HG03571 (cell line): ENCODE measurements around the gene PRRT4.

Source experiments
- ATAC-seq: cut with Tn5 transposase; IDR thresholded peaks from one replicate; pipeline ENCODE4 v1.9.1; 2021; ENCODE audit not compliant: unreplicated experiment

The PRRT4 gene

DNA sequence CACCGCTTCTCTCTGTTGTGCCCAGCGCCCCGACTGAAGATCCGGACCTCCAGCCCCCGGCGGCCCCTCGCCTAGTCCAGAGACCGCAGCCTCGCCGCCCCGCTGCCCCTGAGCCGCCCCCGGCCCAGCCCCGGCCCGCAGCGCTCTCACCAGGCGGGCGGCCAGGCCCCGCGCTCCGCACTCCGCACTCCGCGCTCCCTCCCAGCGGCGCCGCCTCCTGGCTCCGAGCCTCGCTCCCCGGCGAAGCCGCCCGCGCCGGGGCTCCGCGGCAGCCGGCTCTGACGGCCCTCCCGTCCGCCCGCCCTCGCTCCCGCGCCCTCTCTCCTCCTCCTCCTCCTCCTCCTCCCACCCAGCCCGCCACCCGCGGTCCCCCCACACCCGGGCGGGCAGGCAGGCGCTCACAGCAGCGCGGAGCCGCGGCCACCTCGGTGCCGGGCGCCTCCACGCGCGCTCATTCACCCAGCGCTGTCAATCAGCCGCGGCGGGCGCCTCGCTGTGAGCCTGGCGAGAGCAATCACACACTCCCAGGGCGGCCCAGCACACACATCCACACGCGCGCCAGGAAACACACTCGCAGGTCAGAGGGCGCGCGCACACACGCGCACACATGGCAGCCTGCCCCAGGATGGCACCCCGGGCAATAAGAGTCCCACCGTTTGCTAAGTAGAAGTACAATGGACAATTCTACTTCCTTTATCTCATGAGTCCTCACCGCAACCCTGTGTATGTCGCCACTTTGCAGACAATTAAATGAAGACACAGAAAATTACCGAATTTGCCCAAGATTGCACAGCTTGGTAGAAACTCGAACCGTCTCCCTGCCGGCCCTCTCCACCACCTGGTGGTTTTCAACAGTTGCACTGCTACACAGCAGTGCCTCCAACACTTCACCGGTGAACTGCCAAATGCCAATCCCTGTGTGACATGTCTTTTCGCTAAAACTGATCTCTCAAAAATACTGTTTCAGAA lies at the start of gene PRRT4:
Gene PRRT4, minus strand, starts transcription at position 280 of the 969 bp plus-strand sequence.
- ATAC-seq, result no peak

DNA sequence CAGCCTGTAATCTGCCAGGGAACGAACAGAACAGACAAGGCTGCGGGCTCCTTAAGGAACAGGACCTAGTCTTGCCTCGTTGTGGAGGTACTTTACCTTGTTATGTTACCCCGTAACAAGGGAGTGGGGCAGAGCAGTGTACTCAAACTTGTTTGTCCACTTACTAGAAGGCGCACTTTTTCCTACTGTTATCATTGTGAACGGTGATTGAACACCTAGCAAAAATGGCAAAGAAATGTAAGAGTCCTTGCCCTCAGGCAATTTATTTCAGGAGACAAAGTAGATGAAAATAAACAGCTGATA lies 48.9 kb upstream of the PRRT4 start:
- no peak for ATAC-seq

DNA sequence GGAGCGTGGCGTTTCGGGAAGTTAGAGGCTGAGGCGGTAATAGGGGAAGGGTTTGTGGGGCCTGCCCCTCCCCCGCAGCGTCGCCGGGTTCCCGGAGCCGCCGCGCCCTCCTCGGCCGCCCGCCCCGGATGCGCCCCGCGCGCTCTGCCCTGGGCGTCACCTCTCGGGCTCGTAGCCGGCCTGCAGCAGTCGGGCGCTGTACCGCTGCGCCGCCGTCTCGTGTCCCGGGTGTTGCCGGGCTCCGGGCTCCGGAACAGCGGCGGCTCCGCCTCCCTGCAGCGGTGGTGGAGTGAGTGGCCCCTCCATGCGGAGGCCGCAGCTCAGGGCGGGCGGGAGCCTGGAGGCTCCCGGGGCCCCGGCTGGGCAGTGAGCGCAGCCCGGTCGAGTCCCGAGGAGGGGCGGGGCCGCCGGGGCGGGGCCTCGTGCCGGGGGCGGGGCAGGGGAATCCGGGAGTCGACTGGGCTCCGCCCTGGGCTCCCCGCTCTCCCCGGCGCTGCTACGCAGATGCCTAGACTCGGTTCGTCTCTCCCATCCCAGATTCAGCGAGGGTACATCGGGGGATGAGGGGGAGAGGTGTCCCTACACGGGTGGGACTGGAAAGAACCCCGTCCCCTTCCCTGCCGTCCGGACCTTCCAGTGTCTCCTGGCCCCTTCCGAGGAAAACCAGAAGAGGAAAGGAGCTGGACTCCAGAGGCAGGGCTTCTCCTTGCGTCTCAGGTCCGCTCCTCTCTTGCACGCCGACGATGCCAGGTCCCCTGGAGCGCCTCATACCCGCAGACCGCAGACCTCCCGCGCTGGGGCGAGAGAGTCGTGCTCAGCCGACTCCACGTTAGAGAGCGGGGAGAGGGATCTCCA lies 48.3 kb upstream of the PRRT4 start, which contains the start of gene IMPDH1:
Gene IMPDH1, minus strand, starts transcription at position 387 of the 855 bp plus-strand sequence. Its CDS starts 81 bp downstream, at position 306.
- peak; percentile 77 for ATAC-seq

DNA sequence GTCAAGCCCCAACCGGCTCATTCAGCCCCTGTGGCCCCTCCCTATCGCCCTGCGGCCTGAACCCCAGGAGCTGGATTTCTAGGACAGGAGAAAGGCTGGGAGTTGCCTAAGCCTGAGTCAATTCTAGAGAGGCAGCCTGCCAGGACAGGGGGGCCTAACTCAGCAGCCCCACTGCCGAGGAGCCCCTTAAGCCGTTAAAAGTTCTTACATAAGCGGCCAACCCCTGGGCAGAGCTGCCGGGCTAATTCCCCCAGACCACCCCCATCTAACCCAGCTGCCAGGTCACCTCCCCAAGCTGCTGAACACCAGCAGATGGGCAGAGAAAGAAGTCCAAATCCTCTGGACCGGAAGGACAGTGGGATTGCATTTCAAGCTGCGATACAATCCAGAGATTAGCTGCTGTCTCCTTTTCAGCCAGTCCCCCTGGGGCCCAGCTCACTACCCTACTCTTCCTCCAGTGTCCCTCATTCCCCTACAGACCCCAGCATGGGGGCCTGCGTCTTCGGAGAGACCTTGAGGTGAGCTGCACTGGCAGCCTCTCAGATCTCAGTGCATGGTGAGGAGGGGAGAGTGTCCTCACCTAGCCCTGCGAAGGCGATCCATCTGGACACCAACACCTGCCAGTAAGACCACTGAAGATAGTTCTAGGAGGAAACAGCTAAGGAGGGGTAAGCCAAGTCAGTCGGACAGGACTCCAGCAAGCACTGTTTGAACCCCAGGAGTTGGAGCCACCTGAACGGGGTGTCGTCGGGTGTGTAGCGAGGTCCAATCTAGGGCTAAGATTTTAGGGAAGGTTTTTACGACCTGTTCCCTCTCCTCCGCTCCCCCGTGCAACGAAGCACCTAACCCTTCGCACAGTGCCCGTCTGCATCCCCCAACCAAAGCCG lies 47.5 kb upstream of the PRRT4 start:
- ATAC-seq, result no peak

DNA sequence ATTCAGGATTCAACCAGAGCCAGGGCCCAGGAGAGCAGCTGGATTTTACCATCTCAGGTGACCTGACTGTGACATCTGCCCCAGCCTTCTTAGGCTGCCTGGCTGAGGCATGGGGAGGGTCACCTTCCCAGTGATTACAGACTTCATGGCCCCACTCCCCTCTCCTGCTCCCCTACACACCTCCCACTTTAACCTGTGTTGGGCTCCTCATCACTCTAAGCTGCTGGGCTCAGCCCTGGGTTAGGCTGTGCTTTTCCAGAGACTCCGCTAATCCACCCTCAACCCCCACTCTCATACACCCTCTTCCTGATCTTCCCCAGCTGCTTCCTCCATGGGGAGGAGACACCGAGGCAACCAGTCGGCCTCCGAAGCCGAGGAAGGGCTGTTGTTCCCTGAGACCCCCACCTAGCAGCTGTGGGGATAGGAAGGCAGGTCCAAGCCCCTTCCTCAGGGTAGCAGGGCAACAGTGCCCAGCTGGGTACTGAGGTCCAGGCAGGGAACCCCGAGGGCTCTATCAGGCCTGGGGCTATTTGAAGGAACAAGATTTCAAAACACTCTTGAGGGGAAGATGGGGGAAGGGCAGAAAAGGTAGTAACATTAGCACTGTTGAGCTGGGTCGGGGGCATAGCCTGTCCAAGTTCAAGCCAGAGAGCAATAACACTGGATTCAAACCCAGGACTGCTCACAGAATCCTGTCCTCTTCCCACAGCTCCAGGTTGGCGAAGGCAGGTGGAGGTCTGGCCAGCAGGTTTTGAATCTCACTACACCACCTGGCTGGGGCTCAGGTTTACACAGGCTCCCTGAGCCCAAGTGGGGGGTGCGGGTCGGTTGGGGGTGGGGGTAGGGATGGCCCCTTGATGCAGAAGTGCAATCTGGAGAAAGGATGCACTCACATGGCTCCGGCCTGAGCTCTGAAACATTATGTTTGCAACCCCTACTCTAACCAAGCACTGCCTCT lies 46.5 kb upstream of the PRRT4 start:
- ATAC-seq, result no peak

DNA sequence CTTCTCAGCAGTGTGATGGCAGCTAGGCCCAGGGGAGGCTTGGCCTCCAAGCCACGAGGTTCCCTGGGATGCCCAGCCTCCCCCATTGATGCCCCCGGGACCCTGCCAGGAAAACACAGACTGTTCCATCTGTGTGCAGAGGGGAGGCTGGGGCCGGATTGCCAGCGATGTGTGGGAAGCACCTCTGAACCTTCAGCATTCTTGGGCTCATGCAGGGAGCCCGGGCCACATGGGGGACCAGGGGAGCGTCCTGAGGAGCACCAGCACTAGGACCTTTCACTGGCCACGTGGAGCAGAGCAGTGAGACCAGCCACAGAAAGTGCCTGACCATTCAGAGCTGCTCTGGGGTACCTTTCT lies 45.7 kb upstream of the PRRT4 start:
- no peak for ATAC-seq

DNA sequence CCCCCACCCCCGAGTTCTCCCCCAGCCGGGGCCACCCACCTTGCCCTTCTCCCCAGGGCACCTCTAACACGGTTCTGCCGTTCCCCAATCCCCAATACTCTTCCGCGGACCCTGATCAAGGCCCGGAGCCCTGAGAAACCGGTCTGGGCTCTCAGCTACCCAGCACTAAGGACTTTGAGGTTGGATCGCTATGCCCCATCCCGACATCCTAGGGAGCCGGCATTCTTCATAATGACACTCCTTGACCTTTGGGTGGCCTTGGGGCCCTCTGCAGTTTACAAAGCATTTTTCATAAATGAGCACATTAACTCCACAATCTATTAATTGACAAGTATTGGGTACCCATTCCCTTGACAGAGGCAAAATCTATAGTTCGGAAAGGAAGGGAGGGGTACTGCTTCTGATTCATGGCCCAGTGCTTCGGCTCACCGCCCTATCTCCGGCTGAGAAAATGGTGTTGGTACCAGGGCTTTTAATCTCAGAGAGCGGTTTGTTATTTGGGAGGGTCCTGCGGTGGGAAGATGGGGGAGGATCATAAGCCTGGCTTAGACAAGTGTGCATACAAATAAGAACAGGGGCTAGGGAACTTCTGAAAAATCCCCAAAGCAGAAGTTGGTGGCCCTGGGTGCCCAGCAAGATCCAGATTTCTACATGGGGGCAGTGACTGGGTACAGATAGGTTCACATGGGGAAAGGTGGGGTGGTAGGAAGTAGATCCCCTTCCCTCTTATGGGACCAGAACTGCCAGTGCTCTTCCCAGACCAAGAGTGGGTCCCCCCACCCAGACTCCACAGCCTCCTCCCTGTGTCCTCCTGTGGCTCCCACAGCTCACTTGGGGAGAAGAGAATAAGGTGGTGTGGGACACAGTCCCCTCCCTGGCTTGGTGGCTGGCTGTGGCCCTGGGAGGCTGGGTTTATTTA lies 45.1 kb upstream of the PRRT4 start:
- ATAC-seq, result no peak

DNA sequence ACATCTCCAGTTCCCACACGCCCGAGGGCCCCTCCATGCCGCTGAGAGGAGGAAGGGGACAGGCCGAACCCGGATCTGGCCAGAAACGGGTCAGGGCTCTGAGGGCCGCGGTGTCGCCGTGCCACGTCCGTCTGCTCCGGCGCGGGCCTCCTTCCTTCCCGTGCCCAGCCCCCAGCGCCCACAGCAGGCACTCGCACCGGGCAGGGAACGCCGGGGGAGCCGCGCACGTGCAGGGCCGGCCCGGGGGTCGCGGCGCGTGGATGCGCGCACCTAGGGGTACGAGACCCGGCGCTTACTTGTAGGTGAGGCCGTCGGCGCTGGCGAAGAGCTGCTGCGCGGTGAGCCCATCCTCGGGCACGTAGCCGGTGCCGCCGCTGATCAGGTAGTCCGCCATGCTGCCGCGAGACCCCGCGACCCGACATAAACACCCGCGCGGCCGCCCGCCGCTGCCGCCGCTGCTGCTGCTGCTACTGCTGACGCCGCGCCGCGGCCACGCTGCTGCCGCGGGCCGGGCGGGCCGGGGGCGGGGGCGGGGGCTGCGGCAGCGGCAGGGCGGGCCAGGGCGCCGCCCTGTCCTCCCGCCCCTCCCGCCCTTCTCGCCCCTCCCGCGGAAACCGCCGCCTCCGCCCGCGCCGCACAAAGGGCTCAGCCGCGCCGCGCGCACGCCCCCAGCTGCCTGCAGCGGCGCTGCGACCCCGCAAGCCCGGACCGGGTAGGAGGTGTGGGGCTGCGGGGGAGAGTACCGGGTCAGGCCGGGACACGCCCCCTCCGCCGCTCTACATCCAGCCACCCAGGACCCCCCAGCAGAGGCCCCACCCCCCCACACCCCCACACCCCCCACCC lies 44.2 kb upstream of the PRRT4 start:
- no peak for ATAC-seq

DNA sequence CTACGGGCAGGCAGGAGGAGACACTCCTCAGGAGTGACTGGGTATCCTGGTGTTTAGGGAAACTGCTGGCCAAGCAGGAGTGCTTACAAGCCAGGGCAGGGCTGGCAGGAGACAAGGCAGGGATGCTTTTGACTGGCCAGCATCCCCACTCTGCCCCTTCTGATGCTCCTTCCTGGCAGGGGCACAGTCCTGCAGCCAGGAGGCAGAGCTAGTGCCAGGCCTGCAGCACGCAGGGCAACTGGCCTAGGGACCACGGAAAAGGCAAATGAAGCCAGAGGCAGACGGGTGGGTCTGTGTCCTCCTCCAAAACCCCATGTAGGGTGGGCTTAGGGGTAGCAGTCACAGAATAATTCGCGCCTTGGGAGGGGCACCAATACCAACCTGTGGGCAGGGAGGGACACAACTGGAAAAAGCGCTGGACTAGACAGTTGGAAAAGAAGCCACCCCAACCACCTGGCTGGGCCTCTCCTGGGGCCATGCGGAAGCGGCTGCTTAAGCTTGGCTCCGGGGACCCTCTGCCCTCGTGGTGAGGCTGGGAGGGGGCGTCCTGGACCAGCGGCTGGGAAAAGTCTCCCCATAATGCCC lies 43.5 kb upstream of the PRRT4 start:
- ATAC-seq, result no peak

DNA sequence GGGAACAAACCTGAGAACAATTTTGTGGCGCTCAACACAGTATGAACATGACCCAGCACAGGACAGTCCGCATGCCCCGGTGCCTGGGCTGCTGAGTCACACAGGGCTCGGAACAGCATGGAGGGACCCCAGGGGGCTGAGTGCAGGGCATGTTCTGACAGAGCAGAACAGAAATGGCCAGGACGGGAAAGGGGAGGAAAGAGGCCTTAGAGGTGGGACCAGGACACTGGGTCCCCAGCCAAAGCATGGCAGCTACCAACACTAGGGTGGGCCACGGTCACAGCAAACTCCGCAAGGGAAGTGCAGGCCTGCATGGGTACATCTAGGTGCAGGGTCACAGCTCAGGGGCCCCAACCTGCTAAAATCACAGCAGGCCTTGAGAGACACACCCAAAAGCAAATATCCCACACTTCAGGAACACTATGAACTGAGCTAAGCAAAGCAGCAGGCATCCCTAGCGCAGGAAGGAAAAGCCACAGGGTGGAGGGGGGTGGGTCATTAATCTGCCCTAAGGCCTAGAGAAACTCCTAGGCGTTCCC lies 42.7 kb upstream of the PRRT4 start:
- no peak for ATAC-seq

DNA sequence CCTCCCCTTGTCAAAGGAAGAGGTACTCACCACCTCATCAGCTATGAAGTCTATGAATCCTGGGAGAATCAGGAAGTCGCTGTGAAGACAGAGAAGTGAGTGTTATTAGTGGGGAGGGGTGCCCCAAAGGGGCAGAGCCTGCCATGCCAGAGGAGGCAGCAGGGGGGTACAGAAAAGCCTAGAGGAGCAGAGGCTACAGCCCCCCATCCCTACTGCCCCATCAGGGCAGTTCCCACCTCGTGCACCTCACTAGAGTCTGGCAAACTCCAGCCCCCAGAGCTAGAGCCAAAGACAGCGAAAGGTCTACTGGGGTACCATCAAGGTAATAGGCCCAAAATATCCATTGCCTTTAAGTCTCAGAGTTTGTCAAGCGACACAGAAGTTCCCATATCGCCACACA lies 42.2 kb upstream of the PRRT4 start:
- ATAC-seq, result no peak

DNA sequence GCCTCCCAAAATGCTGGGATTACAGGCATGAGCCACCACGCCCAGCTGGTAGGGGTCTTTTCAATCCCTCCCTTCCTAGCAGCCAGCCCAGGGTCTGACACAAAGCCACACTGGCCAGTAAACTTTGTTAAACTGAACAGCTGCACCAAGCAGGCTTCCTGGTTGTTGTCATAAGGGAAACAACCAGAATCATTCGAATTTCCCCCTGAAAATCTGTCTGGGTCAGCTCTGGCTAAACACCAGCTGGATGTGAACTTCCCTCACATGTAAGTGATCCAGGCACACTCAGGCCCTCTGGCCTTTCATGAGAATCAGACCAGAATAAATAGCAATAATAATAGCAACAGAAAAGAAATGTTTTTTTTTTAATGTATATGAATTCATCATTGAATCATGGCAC lies 40.9 kb upstream of the PRRT4 start:
- no peak for ATAC-seq

DNA sequence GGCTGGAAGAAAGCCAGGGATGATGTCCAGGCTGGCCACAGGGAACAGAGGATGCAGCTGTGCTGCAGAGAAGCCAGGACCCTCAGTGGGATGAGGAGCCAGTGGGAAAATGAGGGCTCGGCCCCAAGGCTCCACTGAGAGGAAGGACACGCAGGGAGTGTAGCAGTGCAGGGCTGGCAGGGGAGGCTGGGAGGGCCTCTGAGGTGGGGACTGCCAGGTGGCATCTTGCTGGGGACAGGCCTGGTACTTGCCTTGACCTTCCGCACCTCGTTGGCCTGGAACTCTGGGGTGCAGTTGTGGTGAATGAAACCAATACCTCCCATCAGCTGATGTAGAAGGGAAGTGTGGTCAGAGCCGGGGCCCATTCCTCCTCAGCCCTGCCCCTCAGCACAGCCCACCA lies 39.1 kb upstream of the PRRT4 start:
- no peak for ATAC-seq

DNA sequence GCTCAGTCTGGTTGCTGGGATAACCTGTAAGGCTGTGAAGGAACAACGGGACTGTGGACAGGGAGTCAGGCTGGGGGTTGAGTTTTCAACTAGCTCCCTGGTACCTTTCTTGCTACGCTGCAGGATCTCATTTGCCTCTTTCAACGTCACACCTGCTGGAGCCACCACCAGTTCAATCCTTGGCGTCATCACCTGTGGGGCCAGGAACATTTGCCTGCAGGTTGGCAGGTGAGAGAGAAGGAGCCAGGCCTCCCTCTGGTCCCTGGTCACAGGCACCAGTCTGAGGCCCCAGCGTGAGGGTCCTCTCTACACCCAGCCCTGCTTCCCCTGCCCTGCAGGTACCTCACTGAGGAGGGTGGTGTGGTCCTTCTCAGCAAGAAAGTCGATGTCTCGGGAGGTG lies 38.5 kb upstream of the PRRT4 start:
- ATAC-seq, result no peak

DNA sequence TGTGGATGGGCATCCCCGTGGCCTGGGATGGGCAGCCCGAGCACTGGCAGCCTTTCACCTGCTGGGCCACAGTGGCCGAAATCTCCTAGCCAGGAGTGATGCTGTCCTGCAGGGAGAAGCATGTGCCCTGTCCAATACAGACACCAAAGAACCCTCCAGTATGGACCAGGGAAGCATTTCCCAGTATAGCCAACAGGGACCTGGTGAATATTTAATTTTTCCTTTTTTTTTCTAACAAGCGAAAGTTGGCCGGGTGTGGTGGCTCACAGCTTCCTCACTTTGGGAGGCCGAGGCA lies 37.3 kb upstream of the PRRT4 start:
- ATAC-seq, result no peak

DNA sequence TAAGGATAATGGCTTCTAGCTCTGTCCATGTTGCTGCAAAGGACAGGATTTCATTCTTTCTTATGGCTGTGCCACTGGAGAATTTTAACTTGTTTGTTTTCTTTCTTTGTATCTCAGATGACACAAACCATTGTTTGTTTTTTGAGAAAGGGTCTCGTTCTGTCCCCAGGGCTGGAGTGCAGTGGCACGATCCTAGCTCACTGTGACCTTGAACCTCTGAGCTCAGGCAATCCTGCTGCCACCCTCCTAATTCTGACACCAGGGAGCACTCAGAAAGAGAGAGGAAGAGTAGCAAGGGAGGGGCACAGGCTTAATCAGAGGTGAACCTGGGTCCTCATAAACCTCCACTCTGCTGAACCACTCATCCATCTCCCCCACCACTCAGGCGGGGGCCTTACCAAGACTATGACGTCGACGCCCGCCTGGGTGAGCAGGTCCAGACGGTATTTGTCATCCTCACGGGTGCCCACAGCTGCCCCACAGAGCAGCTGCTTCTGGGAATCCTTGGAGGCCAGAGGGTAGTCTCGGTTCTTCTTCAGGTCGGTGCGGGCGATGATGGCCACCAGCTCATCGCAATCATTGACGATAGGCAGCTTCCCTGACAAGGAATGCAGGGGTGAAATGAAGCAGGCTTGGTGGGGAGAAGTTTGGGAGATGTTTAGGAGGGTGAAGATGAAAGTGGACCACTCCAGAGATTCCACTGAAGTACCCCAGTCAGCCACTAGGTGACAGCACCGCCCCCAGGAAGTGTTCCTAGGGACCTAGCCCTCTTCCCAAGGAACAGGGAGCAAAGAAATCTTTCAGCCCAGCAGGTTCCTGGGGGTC lies 36.7 kb upstream of the PRRT4 start:
- ATAC-seq, result no peak

DNA sequence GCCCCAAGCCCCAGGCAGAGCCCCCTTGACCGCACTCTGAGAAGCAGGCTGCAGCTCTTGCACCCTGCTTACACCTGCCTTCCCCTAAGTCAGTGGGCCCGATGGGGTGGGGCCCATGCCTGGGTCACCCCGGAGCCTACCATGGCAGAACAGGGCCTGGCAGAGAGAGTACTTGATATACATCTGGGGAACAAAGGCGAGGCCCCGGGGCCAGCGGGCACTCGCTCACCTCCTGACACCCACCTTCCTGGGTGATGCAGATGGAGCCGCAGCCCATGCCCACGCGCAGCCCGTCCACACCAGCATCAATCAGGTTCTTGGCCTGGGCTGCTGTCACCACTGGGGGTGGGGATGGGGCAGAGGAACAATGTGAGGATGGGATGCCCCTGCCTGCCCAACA lies 34.9 kb upstream of the PRRT4 start:
- no peak for ATAC-seq
